Right lobe of liver (tissue), 4 donors: ENCODE measurements around the gene HID1.

ENCODE experiments used
- CTCF ChIP-seq, 4 donors: fragments of 200-600 bp in 3 of 4; fragments of 450-650 bp in 1 of 4; IDR thresholded peaks; one replicate each; pipeline versions ENCODE4 v1.5.1 to v1.8.0; 2016 to 2022; ENCODE audit warnings: antibody characterized with exemption in 4 of 4, mild to moderate bottlenecking in 2 of 4
- POLR2A ChIP-seq: fragments of 450-650 bp; IDR thresholded peaks from one replicate; pipeline ENCODE4 v1.6.1; 2017; ENCODE audit warnings: antibody characterized with exemption, mild to moderate bottlenecking
- donor health status: DM: no; HTN: no; CAD: no.
- donor health status: DM: no; HTN: no; CAD: no.
- donor health status: DM: no; HTN: yes; CAD: no.

DNA sequence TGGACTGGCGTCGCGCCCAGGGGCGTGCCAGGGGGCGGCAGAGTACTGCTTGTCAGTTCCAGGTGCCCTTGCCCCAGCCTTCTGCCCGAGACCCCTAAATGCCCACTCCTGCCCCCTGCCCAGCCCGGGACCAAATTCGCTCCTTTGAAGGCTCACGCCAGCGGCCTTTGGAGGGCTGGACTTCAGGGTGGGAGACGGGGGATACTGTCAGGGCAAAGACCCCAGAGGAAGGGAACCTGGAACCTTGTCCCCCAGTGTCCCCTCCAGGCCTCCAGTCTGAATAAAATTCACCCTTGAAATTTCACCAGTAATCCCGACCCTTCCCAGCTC, 36.1 kb downstream of the HID1 start:
- TF ChIP-seq CTCF (IDR thresholded peaks at IDR 0.05): no peak
- no peak for TF ChIP-seq POLR2A
